HepG2 (cell line): ENCODE data around the gene CYB5R3. TPM values are rescaled to one million over a fixed set of nuclear protein-coding genes. Genes with fewer than 3 reads are reported as not detected.
A peak's percentile ranks its signal among the peaks of the same experiment; 100 is the strongest.

Experiments used
- FOXP1 ChIP-seq, 2 experiments: fragments of 450-650 bp in 1 of 2; IDR thresholded peaks; 2 replicates each; pipeline ENCODE4 v1.6.1; 2017 to 2018; ENCODE audit warnings: antibody characterized with exemption in 1 of 2
- HMG20A ChIP-seq: IDR thresholded peaks from 2 replicates; pipeline ENCODE4 v1.6.1; 2016; ENCODE audit warnings: borderline replicate concordance
- HMGA1 ChIP-seq: sonication (generic); formaldehyde crosslinking; conservative IDR thresholded peaks from 2 replicates; pipeline ENCODE4 v1.4.0; 2020; ENCODE audit warnings: missing genetic modification reagents
- HNRNPK ChIP-seq: fragments of 200-400 bp; formaldehyde crosslinking; IDR thresholded peaks from 2 replicates; pipeline ENCODE4 v1.6.1; 2018; ENCODE audit warnings: low read length, low read depth, moderate library complexity, mild to moderate bottlenecking; ENCODE audit not compliant: poor library complexity, severe bottlenecking
- KLF9 ChIP-seq: IDR thresholded peaks from 2 replicates; pipeline ENCODE4 v1.6.1; 2016; ENCODE audit warnings: low read depth
- MEF2D ChIP-seq: sonication (generic); formaldehyde crosslinking; IDR thresholded peaks from 2 replicates; pipeline ENCODE4 v1.5.1; 2020; ENCODE audit warnings: mild to moderate bottlenecking, missing genetic modification reagents
- RBAK ChIP-seq: sonication (generic); formaldehyde crosslinking; IDR thresholded peaks from 2 replicates; pipeline ENCODE4 v1.5.1; 2020; ENCODE audit warnings: mild to moderate bottlenecking, missing genetic modification reagents
- SP4 ChIP-seq: sonication (generic); formaldehyde crosslinking; IDR thresholded peaks from 2 replicates; pipeline ENCODE4 v1.8.1; 2023; ENCODE audit warnings: mild to moderate bottlenecking, missing genetic modification reagents
- ZNF251 ChIP-seq: sonication (generic); formaldehyde crosslinking; IDR thresholded peaks from 2 replicates; pipeline ENCODE4 v1.9.0; 2021; ENCODE audit warnings: mild to moderate bottlenecking, missing genetic modification reagents
- ZNF441 ChIP-seq: sonication (generic); formaldehyde crosslinking; IDR thresholded peaks from 2 replicates; pipeline ENCODE4 v1.7.0; 2021; ENCODE audit warnings: missing genetic modification reagents, borderline replicate concordance
- ZNF468 ChIP-seq: sonication (generic); formaldehyde crosslinking; IDR thresholded peaks from 2 replicates; pipeline ENCODE4 v1.8.0; 2022; ENCODE audit warnings: mild to moderate bottlenecking, moderate library complexity, missing genetic modification reagents
- ZNF564 ChIP-seq: sonication (generic); formaldehyde crosslinking; IDR thresholded peaks from 2 replicates; pipeline ENCODE4 v1.8.1; 2023; ENCODE audit warnings: mild to moderate bottlenecking, missing genetic modification reagents
- ZNF572 ChIP-seq: sonication (generic); formaldehyde crosslinking; IDR thresholded peaks from 2 replicates; pipeline ENCODE4 v1.5.1; 2020; ENCODE audit warnings: mild to moderate bottlenecking, missing genetic modification reagents
- ZNF749 ChIP-seq: sonication (generic); formaldehyde crosslinking; IDR thresholded peaks from 2 replicates; pipeline ENCODE4 v1.8.0; 2022; ENCODE audit warnings: mild to moderate bottlenecking, missing genetic modification reagents, moderate library complexity, borderline replicate concordance
- ZNF781 ChIP-seq: sonication (generic); formaldehyde crosslinking; IDR thresholded peaks from 2 replicates; pipeline ENCODE4 v1.5.1; 2020; ENCODE audit warnings: borderline replicate concordance, mild to moderate bottlenecking, missing genetic modification reagents; ENCODE audit errors: not compliant biosample characterization
- ZNF883 ChIP-seq: sonication (generic); formaldehyde crosslinking; IDR thresholded peaks from 2 replicates; pipeline ENCODE4 v1.5.1; 2020; ENCODE audit warnings: mild to moderate bottlenecking, missing genetic modification reagents; ENCODE audit errors: not compliant biosample characterization
- polyA plus RNA-seq, 8 experiments: library from polyadenylated mRNA; depleted of rRNA in 3 of 8; stranded (reverse) in 7 of 8; unstranded in 1 of 8; fragments of >200 nt; fragmentation: Illumina TruSeq in 4 of 8; extraction: Trizol in 4 of 8; gene quantifications; 2 replicates each; pipeline versions ENCODE4 v1.2.1 to v1.2.3, GENCODE V29; 2011 to 2016; ENCODE audit warnings: low read depth in 4 of 8, missing spikeins in 1 of 8, mixed read lengths in 1 of 8; ENCODE audit not compliant: insufficient read depth in 1 of 8
- total RNA-seq, 5 experiments: library from RNA; depleted of rRNA; stranded (reverse); fragments of >200 nt; fragmentation: Illumina TruSeq; extraction: Trizol; gene quantifications; 2 replicates each; pipeline ENCODE4 v1.2.3, GENCODE V29; 2016; ENCODE audit warnings: low read depth in 1 of 5
- TF ChIP-seq, protein P1 (sequence below): sonication (generic); formaldehyde crosslinking; IDR thresholded peaks from 2 replicates; pipeline ENCODE4 v1.5.0; 2020; ENCODE audit warnings: mild to moderate bottlenecking, missing genetic modification reagents, borderline replicate concordance
- TF ChIP-seq, protein P2 (sequence below): sonication (generic); formaldehyde crosslinking; IDR thresholded peaks from 2 replicates; pipeline ENCODE4 v1.8.1; 2022; ENCODE audit warnings: low read depth, mild to moderate bottlenecking, missing genetic modification reagents
- TF ChIP-seq, protein P3 (sequence below): sonication (generic); formaldehyde crosslinking; conservative IDR thresholded peaks from 2 replicates; pipeline ENCODE4 v1.8.0; 2022; ENCODE audit warnings: low read depth, missing genetic modification reagents

Gene CYB5R3
- total and polyA plus RNA-seq, 2 of the 13 experiments (the other 11 are each of a cell fraction or from before 2014, with no cell fraction given) = 32.4 to 305 TPM

DNA sequence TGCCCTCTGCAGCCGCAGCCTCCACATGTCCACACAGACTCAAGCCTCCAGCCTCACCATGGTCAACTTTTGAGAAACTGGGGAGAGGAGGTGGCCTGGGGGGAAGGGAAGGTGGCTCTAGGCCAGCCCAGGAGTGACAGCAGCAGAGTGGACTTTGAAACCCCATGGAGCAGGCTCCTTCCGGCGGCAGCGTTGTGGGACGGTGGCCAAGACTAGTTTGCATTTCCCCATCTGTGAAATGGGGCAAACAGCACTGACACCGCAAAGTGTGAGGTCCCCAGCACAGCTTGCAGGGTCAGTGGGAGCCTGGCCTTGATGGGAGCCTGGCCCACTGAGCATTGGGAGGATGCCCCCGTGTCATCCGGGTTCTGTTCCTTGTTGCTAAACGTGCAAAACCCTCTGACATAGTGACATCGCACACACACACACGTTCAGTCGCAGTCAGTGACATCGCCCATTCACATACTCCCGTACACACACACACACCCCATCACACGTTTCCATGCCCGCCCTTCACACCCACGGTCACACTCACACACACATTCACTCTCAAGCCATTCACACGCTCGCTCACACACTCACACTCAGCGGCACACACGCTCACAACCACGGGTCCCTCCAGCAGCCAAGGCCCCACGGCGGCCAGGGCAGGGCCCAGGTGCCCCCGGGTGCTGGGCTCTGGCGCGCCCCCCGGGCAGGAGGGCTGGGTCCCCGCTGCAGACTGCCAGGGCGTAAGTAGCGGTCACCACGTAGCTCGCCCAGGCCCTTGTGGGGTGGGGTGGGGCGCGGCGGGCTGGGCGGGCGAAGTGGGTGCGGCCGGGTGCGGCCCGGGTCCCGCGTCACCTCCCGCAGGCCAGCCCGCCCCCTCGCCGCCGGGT, 585 bp downstream of the CYB5R3 start (continued):
- TF ChIP-seq, protein P1, sequence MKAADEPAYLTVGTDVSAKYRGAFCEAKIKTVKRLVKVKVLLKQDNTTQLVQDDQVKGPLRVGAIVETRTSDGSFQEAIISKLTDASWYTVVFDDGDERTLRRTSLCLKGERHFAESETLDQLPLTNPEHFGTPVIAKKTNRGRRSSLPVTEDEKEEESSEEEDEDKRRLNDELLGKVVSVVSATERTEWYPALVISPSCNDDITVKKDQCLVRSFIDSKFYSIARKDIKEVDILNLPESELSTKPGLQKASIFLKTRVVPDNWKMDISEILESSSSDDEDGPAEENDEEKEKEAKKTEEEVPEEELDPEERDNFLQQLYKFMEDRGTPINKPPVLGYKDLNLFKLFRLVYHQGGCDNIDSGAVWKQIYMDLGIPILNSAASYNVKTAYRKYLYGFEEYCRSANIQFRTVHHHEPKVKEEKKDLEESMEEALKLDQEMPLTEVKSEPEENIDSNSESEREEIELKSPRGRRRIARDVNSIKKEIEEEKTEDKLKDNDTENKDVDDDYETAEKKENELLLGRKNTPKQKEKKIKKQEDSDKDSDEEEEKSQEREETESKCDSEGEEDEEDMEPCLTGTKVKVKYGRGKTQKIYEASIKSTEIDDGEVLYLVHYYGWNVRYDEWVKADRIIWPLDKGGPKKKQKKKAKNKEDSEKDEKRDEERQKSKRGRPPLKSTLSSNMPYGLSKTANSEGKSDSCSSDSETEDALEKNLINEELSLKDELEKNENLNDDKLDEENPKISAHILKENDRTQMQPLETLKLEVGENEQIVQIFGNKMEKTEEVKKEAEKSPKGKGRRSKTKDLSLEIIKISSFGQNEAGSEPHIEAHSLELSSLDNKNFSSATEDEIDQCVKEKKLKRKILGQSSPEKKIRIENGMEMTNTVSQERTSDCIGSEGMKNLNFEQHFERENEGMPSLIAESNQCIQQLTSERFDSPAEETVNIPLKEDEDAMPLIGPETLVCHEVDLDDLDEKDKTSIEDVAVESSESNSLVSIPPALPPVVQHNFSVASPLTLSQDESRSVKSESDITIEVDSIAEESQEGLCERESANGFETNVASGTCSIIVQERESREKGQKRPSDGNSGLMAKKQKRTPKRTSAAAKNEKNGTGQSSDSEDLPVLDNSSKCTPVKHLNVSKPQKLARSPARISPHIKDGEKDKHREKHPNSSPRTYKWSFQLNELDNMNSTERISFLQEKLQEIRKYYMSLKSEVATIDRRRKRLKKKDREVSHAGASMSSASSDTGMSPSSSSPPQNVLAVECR (CRISPR knock-in tag) = peak; percentile 92
- TF ChIP-seq ZNF251 (CRISPR knock-in tag) (no peak), HMG20A (CRISPR knock-in tag) (peak; percentile 38; the same call in 1 of the 2 replicates), KLF9 (CRISPR knock-in tag) (peak; percentile 76; the same call in 1 of the 2 replicates), FOXP1 (IDR thresholded peaks at IDR 0.05) (0 out of 2 replicates have a peak, but pooled peaks have one; percentile 22), FOXP1 (CRISPR knock-in tag; IDR thresholded peaks at IDR 0.05) (peak; percentile 42), ZNF564 (CRISPR knock-in tag) (peak; percentile 46; the same call in 1 of the 2 replicates), ZNF781 (no peak), ZNF572 (CRISPR knock-in tag) (0 out of 2 replicates have a peak, but pooled peaks have one; percentile 84), MEF2D (CRISPR knock-in tag) (peak; percentile 54; the same call in 1 of the 2 replicates), ZNF749 (CRISPR knock-in tag) (no peak), ZNF883 (no peak), RBAK (no peak), HMGA1 (CRISPR knock-in tag) (no peak), HNRNPK (no peak), SP4 (CRISPR knock-in tag) (no peak; the same call in 1 of the 2 replicates), ZNF468 (CRISPR knock-in tag) (0 out of 2 replicates have a peak, but pooled peaks have one; percentile 11), ZNF441 (CRISPR knock-in tag) (0 out of 2 replicates have a peak, but pooled peaks have one; percentile 46)
- TF ChIP-seq, protein P2, sequence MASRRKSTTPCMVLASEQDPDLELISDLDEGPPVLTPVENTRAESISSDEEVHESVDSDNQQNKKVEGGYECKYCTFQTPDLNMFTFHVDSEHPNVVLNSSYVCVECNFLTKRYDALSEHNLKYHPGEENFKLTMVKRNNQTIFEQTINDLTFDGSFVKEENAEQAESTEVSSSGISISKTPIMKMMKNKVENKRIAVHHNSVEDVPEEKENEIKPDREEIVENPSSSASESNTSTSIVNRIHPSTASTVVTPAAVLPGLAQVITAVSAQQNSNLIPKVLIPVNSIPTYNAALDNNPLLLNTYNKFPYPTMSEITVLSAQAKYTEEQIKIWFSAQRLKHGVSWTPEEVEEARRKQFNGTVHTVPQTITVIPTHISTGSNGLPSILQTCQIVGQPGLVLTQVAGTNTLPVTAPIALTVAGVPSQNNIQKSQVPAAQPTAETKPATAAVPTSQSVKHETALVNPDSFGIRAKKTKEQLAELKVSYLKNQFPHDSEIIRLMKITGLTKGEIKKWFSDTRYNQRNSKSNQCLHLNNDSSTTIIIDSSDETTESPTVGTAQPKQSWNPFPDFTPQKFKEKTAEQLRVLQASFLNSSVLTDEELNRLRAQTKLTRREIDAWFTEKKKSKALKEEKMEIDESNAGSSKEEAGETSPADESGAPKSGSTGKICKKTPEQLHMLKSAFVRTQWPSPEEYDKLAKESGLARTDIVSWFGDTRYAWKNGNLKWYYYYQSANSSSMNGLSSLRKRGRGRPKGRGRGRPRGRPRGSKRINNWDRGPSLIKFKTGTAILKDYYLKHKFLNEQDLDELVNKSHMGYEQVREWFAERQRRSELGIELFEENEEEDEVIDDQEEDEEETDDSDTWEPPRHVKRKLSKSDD (CRISPR knock-in tag) = no peak
- TF ChIP-seq, protein P3, sequence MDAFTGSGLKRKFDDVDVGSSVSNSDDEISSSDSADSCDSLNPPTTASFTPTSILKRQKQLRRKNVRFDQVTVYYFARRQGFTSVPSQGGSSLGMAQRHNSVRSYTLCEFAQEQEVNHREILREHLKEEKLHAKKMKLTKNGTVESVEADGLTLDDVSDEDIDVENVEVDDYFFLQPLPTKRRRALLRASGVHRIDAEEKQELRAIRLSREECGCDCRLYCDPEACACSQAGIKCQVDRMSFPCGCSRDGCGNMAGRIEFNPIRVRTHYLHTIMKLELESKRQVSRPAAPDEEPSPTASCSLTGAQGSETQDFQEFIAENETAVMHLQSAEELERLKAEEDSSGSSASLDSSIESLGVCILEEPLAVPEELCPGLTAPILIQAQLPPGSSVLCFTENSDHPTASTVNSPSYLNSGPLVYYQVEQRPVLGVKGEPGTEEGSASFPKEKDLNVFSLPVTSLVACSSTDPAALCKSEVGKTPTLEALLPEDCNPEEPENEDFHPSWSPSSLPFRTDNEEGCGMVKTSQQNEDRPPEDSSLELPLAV (CRISPR knock-in tag) = no peak
